Activated CD8-positive, alpha-beta memory T cell treated with anti-CD3 and anti-CD28 coated beads, Interleukin-2, amount 50 U/mL, for 24 hours (primary cell): ENCODE measurements around the gene SFSWAP.
"Not testable (repeated sequence)": the region's sequence is repeated elsewhere in the genome, so short reads cannot be mapped to it uniquely, and the experiment has no call there.

ENCODE experiments used
- DNase-seq: peaks from one replicate; pipeline ENCODE4 v3.0.0-alpha.2; 2020; ENCODE audit errors: extremely low read depth

The SFSWAP gene

GRCh38 chr12:131710464-131711457 is at the start of gene SFSWAP:
Gene SFSWAP (plus strand): TSS chr12:131711090. CDS start chr12:131711230, 140 bp downstream.
- peak; percentile 45 for DNase-seq

- DNase-seq = not testable (repeated sequence)
Measured at GRCh38 chr12:131661170-131661985, 49.5 kb upstream of the SFSWAP start.

- not testable (repeated sequence) for DNase-seq
Measured at GRCh38 chr12:131661986-131662288, 49.0 kb upstream of the SFSWAP start.

- DNase-seq = not testable (repeated sequence)
Measured at GRCh38 chr12:131662346-131662745, 48.5 kb upstream of the SFSWAP start.

GRCh38 chr12:131665666-131666065 is 45.2 kb upstream of the SFSWAP start:
- DNase-seq = not testable (repeated sequence)

GRCh38 chr12:131666486-131666885 is 44.4 kb upstream of the SFSWAP start:
- DNase-seq = not testable (repeated sequence)

- not testable (repeated sequence) for DNase-seq
Measured at GRCh38 chr12:131666978-131667601, 43.8 kb upstream of the SFSWAP start.

GRCh38 chr12:131671276-131671675 is 39.6 kb upstream of the SFSWAP start:
- no peak for DNase-seq

- no peak for DNase-seq
Measured at GRCh38 chr12:131671871-131672270, 39.0 kb upstream of the SFSWAP start.

GRCh38 chr12:131672311-131672940 is 38.5 kb upstream of the SFSWAP start:
- no peak for DNase-seq

- no peak for DNase-seq
Measured at GRCh38 chr12:131672941-131673887, 37.7 kb upstream of the SFSWAP start.

- DNase-seq = no peak
Measured at GRCh38 chr12:131673888-131674257, 37.0 kb upstream of the SFSWAP start.

- DNase-seq = no peak
Measured at GRCh38 chr12:131674373-131674772, 36.5 kb upstream of the SFSWAP start.

GRCh38 chr12:131675126-131676080 is 35.5 kb upstream of the SFSWAP start:
- no peak for DNase-seq

- DNase-seq = no peak
Measured at GRCh38 chr12:131676544-131676943, 34.3 kb upstream of the SFSWAP start.

- not testable (repeated sequence) for DNase-seq
Measured at GRCh38 chr12:131677067-131677466, 33.8 kb upstream of the SFSWAP start.

- no peak for DNase-seq
Measured at GRCh38 chr12:131677699-131678098, 33.2 kb upstream of the SFSWAP start.

GRCh38 chr12:131678389-131679181 is 32.3 kb upstream of the SFSWAP start:
- DNase-seq = not testable (repeated sequence)
